Right lobe of liver (tissue), 4 donors: ENCODE results near the gene SMIM10L2A.
"Not testable (repeated sequence)": the region's sequence is repeated elsewhere in the genome, so short reads cannot be mapped to it uniquely, and the experiment has no call there.

Experiments
- POLR2A ChIP-seq: fragments of 450-650 bp; IDR thresholded peaks from one replicate; pipeline ENCODE4 v1.6.1; 2017; ENCODE audit warnings: antibody characterized with exemption, mild to moderate bottlenecking
- TF ChIP-seq, protein P1 (sequence below), 4 donors: fragments of 200-600 bp in 3 of 4; fragments of 450-650 bp in 1 of 4; IDR thresholded peaks; one replicate each; pipeline versions ENCODE4 v1.5.1 to v1.8.0; 2016 to 2022; ENCODE audit warnings: antibody characterized with exemption in 4 of 4, mild to moderate bottlenecking in 2 of 4
- donor health status: DM: no; HTN: no; CAD: no.
- donor health status: DM: no; HTN: no; CAD: no.
- donor health status: DM: no; HTN: yes; CAD: no.

DNA sequence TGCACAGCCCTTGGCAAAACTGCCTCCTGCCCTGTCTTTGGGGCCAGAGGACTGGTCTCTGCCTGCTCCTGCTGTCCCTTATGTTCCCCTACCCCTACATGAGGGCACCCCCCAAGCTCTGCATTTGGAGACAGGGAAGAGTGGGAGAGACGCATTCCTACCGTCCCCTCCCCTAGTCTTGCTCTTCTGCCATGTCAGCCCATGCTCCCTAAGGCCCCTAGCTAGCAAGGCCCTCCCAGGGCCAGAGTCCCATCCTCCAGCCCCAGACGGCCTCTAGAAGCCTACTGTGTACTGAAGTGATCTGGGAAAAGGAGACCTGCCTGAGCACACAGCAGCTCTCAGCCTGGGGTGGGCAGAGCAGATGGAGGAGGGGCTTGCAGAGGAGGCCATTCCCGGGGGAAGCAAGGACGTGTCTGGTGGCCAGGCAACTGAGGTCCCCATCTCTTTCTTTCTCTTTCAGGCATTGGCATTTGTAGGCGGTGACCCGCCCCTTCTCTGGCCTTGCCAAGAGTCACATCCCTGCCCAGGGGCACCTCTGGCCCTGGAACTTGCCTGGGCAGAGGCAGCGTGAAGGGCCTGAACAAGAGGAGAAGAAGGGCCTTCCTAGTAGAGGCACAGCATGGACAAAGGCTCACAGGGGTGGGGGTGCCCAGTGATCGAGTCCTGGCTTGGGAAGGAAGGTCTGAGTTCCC, 1.6 kb downstream of the SMIM10L2A start:
- TF ChIP-seq POLR2A = not testable (repeated sequence)
- TF ChIP-seq, protein P1, sequence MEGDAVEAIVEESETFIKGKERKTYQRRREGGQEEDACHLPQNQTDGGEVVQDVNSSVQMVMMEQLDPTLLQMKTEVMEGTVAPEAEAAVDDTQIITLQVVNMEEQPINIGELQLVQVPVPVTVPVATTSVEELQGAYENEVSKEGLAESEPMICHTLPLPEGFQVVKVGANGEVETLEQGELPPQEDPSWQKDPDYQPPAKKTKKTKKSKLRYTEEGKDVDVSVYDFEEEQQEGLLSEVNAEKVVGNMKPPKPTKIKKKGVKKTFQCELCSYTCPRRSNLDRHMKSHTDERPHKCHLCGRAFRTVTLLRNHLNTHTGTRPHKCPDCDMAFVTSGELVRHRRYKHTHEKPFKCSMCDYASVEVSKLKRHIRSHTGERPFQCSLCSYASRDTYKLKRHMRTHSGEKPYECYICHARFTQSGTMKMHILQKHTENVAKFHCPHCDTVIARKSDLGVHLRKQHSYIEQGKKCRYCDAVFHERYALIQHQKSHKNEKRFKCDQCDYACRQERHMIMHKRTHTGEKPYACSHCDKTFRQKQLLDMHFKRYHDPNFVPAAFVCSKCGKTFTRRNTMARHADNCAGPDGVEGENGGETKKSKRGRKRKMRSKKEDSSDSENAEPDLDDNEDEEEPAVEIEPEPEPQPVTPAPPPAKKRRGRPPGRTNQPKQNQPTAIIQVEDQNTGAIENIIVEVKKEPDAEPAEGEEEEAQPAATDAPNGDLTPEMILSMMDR (IDR thresholded peaks at IDR 0.05) = not testable (repeated sequence)
